GDM1 (cell line): ENCODE measurements around the gene CAMK4.

Experiments used
- DNase-seq: peaks from one replicate; lab custom pipeline; 2025; lab: John Stamatoyannopoulos, UW

CAMK4 gene

GRCh38 chr5:111223787-111224560, at the start of gene CAMK4:
Gene CAMK4 (plus strand): TSS chr5:111224384. CDS start chr5:111224484, 100 bp downstream.
- no peak for DNase-seq

- no peak for DNase-seq
These were observed 41.1 kb upstream of the CAMK4 start for GRCh38 chr5:111183064-111183463.

GRCh38 chr5:111187079-111187478, 37.1 kb upstream of the CAMK4 start:
- no peak for DNase-seq

DNA sequence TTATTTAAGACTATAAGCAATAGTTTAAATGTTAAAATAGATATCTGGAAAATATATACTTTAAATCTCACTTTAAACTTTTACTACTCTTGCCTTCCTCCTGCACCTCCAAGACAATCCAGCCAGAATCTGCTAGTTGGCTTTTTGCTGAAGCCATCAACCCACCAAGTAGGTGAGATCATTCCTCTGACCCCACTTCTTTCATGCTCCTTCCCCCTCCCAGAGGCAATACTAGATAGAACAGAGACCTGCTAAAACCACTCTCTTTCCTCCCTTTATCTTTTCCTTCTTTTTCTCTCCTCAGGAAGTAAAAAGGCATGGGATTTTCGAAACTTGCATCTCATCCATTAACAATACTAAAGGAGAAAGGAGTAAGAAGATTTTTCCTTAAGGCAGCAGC, 30.1 kb upstream of the CAMK4 start:
- no peak for DNase-seq

DNA sequence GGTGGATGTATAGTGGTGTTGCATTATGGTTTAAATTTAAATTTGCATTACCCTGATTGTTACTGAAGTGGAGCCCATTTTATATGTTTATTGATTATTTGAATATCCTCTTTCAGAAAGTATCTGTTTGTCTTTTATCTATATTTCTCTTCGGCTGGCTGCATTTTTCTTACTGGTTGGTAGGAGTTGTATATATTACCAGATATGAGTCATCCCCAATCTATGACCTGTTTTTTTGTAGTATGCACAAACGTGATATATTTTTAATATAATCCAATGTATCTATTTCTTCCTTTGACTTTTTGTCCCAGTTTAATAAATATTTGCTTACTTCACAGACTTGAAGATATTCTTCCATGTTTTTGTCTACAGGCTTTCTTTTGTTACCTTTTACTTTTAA, 29.3 kb upstream of the CAMK4 start:
- no peak for DNase-seq

DNA sequence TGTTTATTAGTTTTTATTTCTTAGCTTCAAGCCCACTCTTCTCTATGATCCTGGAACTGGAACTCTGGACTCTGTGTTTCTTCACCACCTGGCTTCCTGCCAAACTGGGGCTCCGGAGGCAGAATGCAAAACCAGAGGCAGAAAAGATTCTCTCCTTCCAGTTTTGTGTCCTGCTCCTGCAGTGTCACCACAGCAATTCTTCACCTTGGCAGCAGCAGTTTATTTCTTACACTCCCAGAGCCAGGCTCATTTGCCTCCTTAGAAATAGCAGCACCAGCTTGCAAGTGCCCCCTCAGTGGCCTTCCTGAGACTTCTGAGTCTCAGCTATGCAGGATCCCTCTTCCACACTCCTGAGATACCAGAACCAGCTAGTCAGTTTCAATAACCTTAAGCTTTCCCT, 26.7 kb upstream of the CAMK4 start:
- DNase-seq = no peak

- no peak for DNase-seq
These were observed 25.8 kb upstream of the CAMK4 start for GRCh38 chr5:111198281-111198966.

DNA sequence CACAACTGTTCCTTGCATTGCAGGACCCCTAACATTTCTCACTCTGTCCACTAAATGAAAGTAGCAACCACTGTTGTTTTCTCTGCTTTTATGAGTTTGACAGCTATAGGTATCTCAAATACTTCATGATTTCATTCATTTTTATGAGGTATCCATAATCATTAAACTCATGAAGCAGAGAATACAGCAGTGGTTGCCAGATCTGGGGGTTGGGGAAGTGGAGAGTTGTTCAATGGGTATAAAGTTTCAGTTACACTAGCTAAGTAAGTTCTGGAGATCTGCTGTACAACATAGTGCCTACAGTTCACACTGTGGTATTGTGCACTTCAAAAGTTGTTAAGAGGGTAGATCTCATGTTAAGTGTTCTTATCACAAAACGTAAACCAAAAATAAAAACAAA, 23.4 kb upstream of the CAMK4 start:
- no peak for DNase-seq

GRCh38 chr5:111201705-111202104, 22.5 kb upstream of the CAMK4 start:
- no peak for DNase-seq

DNA sequence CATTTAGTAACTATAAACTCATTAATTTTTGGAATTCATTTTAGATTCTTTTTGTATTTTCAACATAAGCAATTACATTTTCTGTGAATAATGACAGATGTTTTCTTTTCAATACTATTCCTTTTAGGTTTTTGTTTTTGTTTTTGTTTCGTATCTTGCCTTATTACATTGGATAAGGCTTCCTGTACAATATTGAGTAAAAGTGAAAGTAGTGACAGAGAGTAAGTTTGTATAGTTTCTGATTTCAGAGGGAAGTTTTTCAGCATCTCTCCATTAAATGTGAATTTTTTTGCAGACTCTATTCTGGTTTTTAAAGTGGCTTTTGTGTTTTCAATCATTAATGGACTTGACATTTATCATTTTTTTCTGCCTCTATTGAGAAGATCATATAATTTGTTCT, 12.8 kb upstream of the CAMK4 start:
- DNase-seq = no peak

GRCh38 chr5:111214052-111214742, 10.0 kb upstream of the CAMK4 start:
- no peak for DNase-seq

DNA sequence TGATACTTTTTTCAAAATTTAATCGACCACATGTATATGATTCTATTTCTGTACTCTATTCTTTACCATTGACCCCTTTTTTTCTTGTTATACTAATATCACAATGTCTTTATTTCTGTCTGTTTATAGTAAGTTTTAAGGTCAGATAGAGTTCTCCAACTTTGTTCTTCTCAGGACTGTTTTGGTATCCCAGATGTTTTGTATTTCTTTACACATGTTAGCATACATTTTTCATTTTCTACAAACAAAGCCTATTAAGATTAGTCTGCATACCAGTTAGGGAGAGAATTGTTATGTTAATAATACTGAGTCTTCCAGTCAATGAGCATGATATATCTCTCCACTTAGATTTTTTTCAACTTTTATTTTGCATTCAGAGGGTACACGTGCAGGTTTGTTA, 8.2 kb upstream of the CAMK4 start:
- no peak for DNase-seq

GRCh38 chr5:111221139-111221538, 3.0 kb upstream of the CAMK4 start:
- DNase-seq = no peak

DNA sequence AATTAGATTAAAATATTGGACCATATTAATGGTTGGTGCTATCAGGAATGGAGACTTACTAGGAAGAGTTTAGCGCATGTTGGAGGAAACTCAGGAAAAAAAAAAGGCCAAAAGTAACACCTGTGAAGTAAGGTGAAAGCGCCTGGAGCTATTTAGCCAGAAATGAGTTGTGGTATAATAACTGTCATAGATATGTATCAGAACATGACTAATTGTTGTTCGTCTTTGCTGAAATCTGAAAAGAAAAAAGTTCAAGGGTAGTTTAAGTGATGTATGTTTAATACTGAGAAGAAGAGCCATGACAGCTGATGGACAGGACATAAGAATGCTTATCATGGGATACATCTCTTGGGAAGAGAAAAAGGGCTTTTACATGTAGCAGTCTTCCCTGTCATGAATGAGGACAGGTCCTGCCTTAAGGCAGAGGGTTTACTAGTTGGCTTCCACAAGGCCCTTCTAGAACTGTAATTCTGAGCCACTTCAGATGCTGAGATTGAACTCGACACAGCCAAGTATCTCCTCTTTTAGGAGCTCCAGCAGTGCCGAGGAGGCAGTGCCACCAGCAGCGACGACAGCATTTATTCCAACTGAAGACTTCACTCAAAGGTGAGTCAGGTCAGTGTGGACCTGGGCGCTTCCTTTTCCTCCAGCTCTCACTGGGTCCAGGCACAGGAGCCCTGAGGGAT, 940 bp upstream of the CAMK4 start:
- DNase-seq = no peak

- DNase-seq = no peak
These were observed 569 bp downstream of the CAMK4 start for GRCh38 chr5:111224561-111225345.

- no peak for DNase-seq
These were observed 1.7 kb downstream of the CAMK4 start for GRCh38 chr5:111225926-111226325.

GRCh38 chr5:111226556-111226955, 2.4 kb downstream of the CAMK4 start:
- DNase-seq = no peak

GRCh38 chr5:111227226-111227782, 3.1 kb downstream of the CAMK4 start:
- DNase-seq = no peak

GRCh38 chr5:111227801-111228200, 3.6 kb downstream of the CAMK4 start:
- no peak for DNase-seq

- DNase-seq = no peak
These were observed 4.5 kb downstream of the CAMK4 start for GRCh38 chr5:111228520-111229220.
